PFSK-1 (cell line): ENCODE data around the gene RP2.

Experiments
- FOXP2 ChIP-seq: optimal IDR thresholded peaks from 2 replicates; pipeline ENCODE3; 2011; ENCODE audit warnings: borderline replicate concordance, control low read depth, inconsistent platforms; ENCODE audit not compliant: insufficient read depth; ENCODE audit errors: extremely low read length, extremely low read depth
- POLR2AphosphoS5 ChIP-seq: IDR thresholded peaks from 2 replicates; pipeline ENCODE4 v1.6.1; 2012; ENCODE audit warnings: low read depth, mild to moderate bottlenecking, control low read depth, low read length, moderate library complexity
- REST ChIP-seq, 2 experiments: IDR thresholded peaks; 2 replicates each; pipeline versions ENCODE4 v1.6.1 to v1.8.0; 2011 to 2012; ENCODE audit warnings: low read depth in 2 of 2, low read length in 2 of 2, control low read depth in 1 of 2, inconsistent platforms in 1 of 2, mild to moderate bottlenecking in 1 of 2, moderate library complexity in 1 of 2; ENCODE audit not compliant: insufficient read depth in 1 of 2
- SIN3A ChIP-seq: IDR thresholded peaks from 2 replicates; pipeline ENCODE4 v1.6.1; 2012; ENCODE audit warnings: mild to moderate bottlenecking, low read length, moderate library complexity, borderline replicate concordance; ENCODE audit not compliant: insufficient read depth
- TAF1 ChIP-seq: IDR thresholded peaks from 2 replicates; pipeline ENCODE4 v1.6.1; 2012; ENCODE audit warnings: low read length, control low read depth, borderline replicate concordance; ENCODE audit not compliant: insufficient read depth

The RP2 gene

GRCh38 chrX:46837558-46838485 is 979 bp downstream of the RP2 start:
- no peak for TF ChIP-seq REST (IDR thresholded peaks at IDR 0.05; ENCODE audit: insufficient read depth in 1 of 2, low read depth in 2 of 2, low read length in 2 of 2)
- TF ChIP-seq TAF1: no peak
- no peak for TF ChIP-seq FOXP2
- no peak for TF ChIP-seq POLR2AphosphoS5
- TF ChIP-seq SIN3A: no peak

- TF ChIP-seq FOXP2 (no peak), POLR2AphosphoS5 (no peak), TAF1 (no peak)
Observed at GRCh38 chrX:46838486-46838870, 1.6 kb downstream of the RP2 start.

- TF ChIP-seq FOXP2 (no peak), REST (IDR thresholded peaks at IDR 0.05; ENCODE audit: insufficient read depth in 1 of 2, low read depth in 2 of 2, low read length in 2 of 2) (no peak), SIN3A (no peak), POLR2AphosphoS5 (no peak), TAF1 (no peak)
Observed at GRCh38 chrX:46838974-46839480, 2.2 kb downstream of the RP2 start.

- no peak for TF ChIP-seq TAF1
- no peak for TF ChIP-seq REST (IDR thresholded peaks at IDR 0.05; ENCODE audit: insufficient read depth in 1 of 2, low read depth in 2 of 2, low read length in 2 of 2)
- no peak for TF ChIP-seq POLR2AphosphoS5
- TF ChIP-seq FOXP2: no peak
- TF ChIP-seq SIN3A: no peak
Observed at GRCh38 chrX:46840946-46841345, 4.1 kb downstream of the RP2 start.

GRCh38 chrX:46841346-46841745 is 4.5 kb downstream of the RP2 start:
- no peak for TF ChIP-seq REST (IDR thresholded peaks at IDR 0.05; ENCODE audit: insufficient read depth in 1 of 2, low read depth in 2 of 2, low read length in 2 of 2)
- TF ChIP-seq POLR2AphosphoS5: no peak
- no peak for TF ChIP-seq TAF1
- no peak for TF ChIP-seq SIN3A
- no peak for TF ChIP-seq FOXP2
